Inferior parietal cortex (tissue), 1 donor: ENCODE data around the gene KAZN.
A peak's percentile ranks its signal among the peaks of the same experiment; 100 is the strongest.

ENCODE experiments used
- DNase-seq: peaks from one replicate; pipeline ENCODE4 v3.0.0-alpha.2; 2016; ENCODE audit errors: extremely low spot score

KAZN gene

GRCh38 chr1:14884614-14885175, 286.2 kb downstream of the KAZN start:
- DNase-seq: no peak

- DNase-seq: no peak
These were observed 288.6 kb downstream of the KAZN start for GRCh38 chr1:14887044-14887566.

- DNase-seq: no peak
These were observed 289.4 kb downstream of the KAZN start for GRCh38 chr1:14887764-14888350.

GRCh38 chr1:14888374-14888773, 289.9 kb downstream of the KAZN start:
- no peak for DNase-seq

GRCh38 chr1:14889825-14890440, 291.4 kb downstream of the KAZN start:
- DNase-seq: no peak

- no peak for DNase-seq
These were observed 293.5 kb downstream of the KAZN start for GRCh38 chr1:14891991-14892390.

- DNase-seq: peak; percentile 20
These were observed 296.5 kb downstream of the KAZN start for GRCh38 chr1:14894811-14895560.

- DNase-seq: no peak
These were observed 297.2 kb downstream of the KAZN start for GRCh38 chr1:14895727-14896126.

GRCh38 chr1:14896381-14897079, 298.0 kb downstream of the KAZN start:
- no peak for DNase-seq

GRCh38 chr1:14897080-14897449, 298.6 kb downstream of the KAZN start:
- no peak for DNase-seq

- DNase-seq: no peak
These were observed 299.1 kb downstream of the KAZN start for GRCh38 chr1:14897547-14897946.

- DNase-seq: no peak
These were observed 299.6 kb downstream of the KAZN start for GRCh38 chr1:14897997-14898645.

- no peak for DNase-seq
These were observed 301.2 kb downstream of the KAZN start for GRCh38 chr1:14899686-14900085.

- DNase-seq: no peak
These were observed 303.0 kb downstream of the KAZN start for GRCh38 chr1:14901371-14901954.

- DNase-seq: no peak
These were observed 305.4 kb downstream of the KAZN start for GRCh38 chr1:14903922-14904321.

- DNase-seq: no peak
These were observed 308.2 kb downstream of the KAZN start for GRCh38 chr1:14906665-14907064.

GRCh38 chr1:14907416-14907815, 308.9 kb downstream of the KAZN start:
- DNase-seq: no peak

- no peak for DNase-seq
These were observed 310.8 kb downstream of the KAZN start for GRCh38 chr1:14909273-14909672.

- no peak for DNase-seq
These were observed 311.5 kb downstream of the KAZN start for GRCh38 chr1:14909920-14910460.

GRCh38 chr1:14910984-14911721, 312.7 kb downstream of the KAZN start:
- DNase-seq: no peak
